ENCODE data around the gene KRTAP3-3.

KRTAP3-3 gene

GRCh38 chr17:41024697-41025096, 30.7 kb upstream of the KRTAP3-3 start:
- in situ Hi-C loops (cut with HindIII; ENCODE audit: low sequenced_read_pairs) = no loop called here
- no peak for DNase-seq (ENCODE audit: low read depth)
- TF ChIP-seq, protein P1, sequence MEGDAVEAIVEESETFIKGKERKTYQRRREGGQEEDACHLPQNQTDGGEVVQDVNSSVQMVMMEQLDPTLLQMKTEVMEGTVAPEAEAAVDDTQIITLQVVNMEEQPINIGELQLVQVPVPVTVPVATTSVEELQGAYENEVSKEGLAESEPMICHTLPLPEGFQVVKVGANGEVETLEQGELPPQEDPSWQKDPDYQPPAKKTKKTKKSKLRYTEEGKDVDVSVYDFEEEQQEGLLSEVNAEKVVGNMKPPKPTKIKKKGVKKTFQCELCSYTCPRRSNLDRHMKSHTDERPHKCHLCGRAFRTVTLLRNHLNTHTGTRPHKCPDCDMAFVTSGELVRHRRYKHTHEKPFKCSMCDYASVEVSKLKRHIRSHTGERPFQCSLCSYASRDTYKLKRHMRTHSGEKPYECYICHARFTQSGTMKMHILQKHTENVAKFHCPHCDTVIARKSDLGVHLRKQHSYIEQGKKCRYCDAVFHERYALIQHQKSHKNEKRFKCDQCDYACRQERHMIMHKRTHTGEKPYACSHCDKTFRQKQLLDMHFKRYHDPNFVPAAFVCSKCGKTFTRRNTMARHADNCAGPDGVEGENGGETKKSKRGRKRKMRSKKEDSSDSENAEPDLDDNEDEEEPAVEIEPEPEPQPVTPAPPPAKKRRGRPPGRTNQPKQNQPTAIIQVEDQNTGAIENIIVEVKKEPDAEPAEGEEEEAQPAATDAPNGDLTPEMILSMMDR (IDR thresholded peaks at IDR 0.05; ENCODE audit: low read depth, low read length, missing control alignments) = no peak
- no peak overlapping the region for H3K4me3 ChIP-seq (ENCODE audit: low read depth, low read length)

GRCh38 chr17:41020336-41020735, 26.4 kb upstream of the KRTAP3-3 start:
- TF ChIP-seq, protein P1 (IDR thresholded peaks at IDR 0.05; ENCODE audit: low read depth, low read length, missing control alignments) = no peak

DNA sequence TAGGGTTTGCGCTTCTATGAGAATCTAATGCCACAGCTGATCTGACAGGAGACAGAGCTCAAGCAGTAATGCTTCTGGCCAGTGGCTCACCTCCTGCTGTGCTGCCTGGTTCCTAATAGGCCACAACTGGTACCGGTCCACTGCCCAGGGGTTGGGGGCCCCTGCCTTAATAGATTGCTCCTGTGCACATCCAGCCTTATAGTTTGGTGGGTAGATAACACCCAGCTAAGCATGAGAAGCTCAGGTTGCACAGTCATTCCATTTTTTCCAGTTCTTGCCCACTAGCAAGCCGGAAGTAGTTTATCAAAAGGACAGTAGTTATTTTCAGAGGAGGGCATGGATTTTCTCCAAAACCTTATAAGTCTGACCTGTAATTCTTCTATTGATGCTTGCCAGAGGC, 25.5 kb upstream of the KRTAP3-3 start:
- TF ChIP-seq, protein P1 (IDR thresholded peaks at IDR 0.05; ENCODE audit: low read depth, low read length, missing control alignments) = no peak
- in situ Hi-C loops (cut with HindIII; ENCODE audit: low sequenced_read_pairs) = no loop called here
- H3K4me3 ChIP-seq (ENCODE audit: low read depth, low read length) = no peak overlapping the region
- no peak for DNase-seq (ENCODE audit: low read depth)

More at GRCh38 chr17:41020336-41020735, 26.4 kb upstream of the KRTAP3-3 start:
- H3K4me3 ChIP-seq (ENCODE audit: low read depth, low read length) = no peak overlapping the region
- in situ Hi-C loops (cut with HindIII; ENCODE audit: low sequenced_read_pairs) = no loop called here
- no peak for DNase-seq (ENCODE audit: low read depth)

- DNase-seq (ENCODE audit: low read depth) = no peak
- H3K4me3 ChIP-seq (ENCODE audit: low read depth, low read length) = no peak overlapping the region
- in situ Hi-C loops (cut with HindIII; ENCODE audit: low sequenced_read_pairs) = no loop called here
- TF ChIP-seq, protein P1 (IDR thresholded peaks at IDR 0.05; ENCODE audit: low read depth, low read length, missing control alignments) = no peak
These were observed 24.6 kb upstream of the KRTAP3-3 start for GRCh38 chr17:41018541-41018940.

DNA sequence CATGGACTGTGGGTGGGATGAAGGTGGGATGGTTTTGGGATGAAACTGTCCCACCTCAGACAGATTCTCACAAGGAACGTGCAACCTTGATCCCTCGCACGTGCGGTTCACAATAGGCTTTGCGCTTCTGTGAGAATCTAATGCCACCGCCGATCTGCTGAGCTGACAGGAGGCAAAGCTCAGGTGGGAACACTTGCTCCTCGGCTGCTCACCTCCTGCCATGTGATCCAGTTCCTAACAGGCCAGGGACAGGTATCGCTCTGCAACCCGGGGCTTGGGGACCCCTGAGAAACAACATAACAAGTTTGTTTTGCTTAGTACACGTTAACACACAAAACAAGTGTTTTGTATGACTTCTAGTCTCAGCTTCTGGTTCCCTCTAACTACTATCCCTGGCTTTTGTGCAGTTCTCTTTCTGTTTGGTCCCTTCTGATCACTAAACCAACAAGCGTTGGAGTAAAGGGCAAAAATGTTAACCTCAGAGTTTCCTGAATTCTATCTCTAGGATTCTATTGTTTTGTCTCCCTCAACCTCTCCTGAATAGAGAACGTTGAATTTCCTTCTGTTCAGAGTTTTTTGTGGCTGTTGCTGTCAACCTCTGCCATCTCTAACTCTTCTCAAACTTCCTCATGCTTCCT, 22.7 kb upstream of the KRTAP3-3 start:
- TF ChIP-seq, protein P1 (IDR thresholded peaks at IDR 0.05; ENCODE audit: low read depth, low read length, missing control alignments) = no peak

DNA sequence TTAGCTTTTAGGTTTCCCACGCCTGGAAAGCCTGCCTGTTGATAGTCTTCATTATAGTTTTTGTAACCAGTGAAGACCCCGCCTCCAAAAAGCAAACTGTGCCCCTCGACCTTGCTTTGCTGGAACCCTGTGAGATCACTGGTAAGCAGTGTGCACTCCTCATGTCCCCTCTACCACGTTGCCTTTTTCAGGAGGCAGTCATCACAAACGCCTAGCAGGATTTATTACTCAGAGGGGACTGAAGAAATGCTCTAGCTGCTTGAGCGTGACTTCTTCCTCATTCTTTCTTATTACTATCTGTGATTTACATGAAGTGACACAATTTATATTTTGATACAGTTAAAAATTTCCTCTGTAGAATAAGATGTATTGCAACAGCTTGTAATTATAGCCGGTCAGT, 21.5 kb upstream of the KRTAP3-3 start:
- in situ Hi-C loops (cut with HindIII; ENCODE audit: low sequenced_read_pairs) = no loop called here
- H3K4me3 ChIP-seq (ENCODE audit: low read depth, low read length) = no peak overlapping the region
- no peak for DNase-seq (ENCODE audit: low read depth)
- TF ChIP-seq, protein P1 (IDR thresholded peaks at IDR 0.05; ENCODE audit: low read depth, low read length, missing control alignments) = no peak

More for the DNA sequence above, 22.7 kb upstream of the KRTAP3-3 start:
- H3K4me3 ChIP-seq (ENCODE audit: low read depth, low read length) = no peak overlapping the region
- no peak for DNase-seq (ENCODE audit: low read depth)
- in situ Hi-C loops (cut with HindIII; ENCODE audit: low sequenced_read_pairs) = no loop called here
